Epithelial cell of esophagus (primary cell): ENCODE data around the gene CPED1.
"Not testable (repeated sequence)": the region's sequence is repeated elsewhere in the genome, so short reads cannot be mapped to it uniquely, and the experiment has no call there.

Experiments
- DNase-seq: peaks from one replicate; pipeline ENCODE4 v3.0.0; 2010; ENCODE audit warnings: low read depth
- H3K4me3 ChIP-seq: 2 replicates; pipeline ENCODE4 v1.5.1; 2011; ENCODE audit warnings: mild to moderate bottlenecking, low read length, control low read depth
- CTCF ChIP-seq: IDR thresholded peaks from 2 replicates; pipeline ENCODE4 v1.5.1; 2011; ENCODE audit warnings: low read depth, mild to moderate bottlenecking, low read length, control low read depth, inconsistent platforms; ENCODE audit not compliant: insufficient read depth; ENCODE audit errors: missing control alignments

Gene CPED1

GRCh38 chr7:121212036-121212435, 223.5 kb downstream of the CPED1 start:
- no peak overlapping the region for H3K4me3 ChIP-seq
- no peak for DNase-seq

DNA sequence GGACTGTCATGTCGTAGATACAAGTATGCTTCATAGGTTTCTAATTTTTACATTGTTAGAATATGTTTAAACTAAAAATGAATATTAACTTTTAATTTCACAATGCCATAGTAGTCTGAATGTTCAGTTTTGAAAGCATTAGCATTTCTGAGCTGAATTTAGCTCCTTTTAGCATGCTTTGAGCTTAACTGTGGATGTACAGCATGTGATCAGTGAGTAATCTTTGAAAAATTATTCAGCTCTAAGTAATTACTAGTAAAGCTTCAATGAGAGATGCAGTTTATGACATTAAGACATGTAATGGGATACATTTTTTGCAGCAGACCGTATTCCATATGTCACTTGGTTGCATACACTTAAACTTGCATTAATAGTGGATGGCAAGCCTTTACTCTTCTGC, 226.1 kb downstream of the CPED1 start:
- H3K4me3 ChIP-seq = no peak overlapping the region
- no peak for DNase-seq
- no peak for TF ChIP-seq CTCF

More at GRCh38 chr7:121212036-121212435, 223.5 kb downstream of the CPED1 start:
- no peak for TF ChIP-seq CTCF

GRCh38 chr7:121219026-121219425, 230.5 kb downstream of the CPED1 start:
- H3K4me3 ChIP-seq = no peak overlapping the region
- no peak for TF ChIP-seq CTCF
- DNase-seq = no peak

DNA sequence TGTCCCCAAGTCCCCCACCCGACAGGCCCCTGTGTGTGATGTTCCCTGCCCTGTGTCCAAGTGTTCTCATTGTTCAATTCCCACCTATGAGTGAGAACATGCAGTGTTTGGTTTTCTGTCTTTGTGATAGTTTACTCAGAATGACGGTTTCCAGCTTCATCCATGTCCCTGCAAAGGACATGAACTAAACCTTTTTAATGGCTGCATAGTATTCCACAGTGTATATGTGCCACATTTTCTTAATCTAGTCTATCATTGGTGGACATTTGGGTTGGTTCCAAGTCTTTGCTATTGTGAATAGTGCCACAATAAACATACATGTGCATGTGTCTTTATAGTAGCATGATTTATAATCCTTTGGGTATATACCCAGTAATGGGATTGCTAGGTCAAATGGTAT, 232.6 kb downstream of the CPED1 start:
- not testable (repeated sequence) for DNase-seq

GRCh38 chr7:121228779-121229178, 240.3 kb downstream of the CPED1 start:
- no peak for TF ChIP-seq CTCF
- no peak overlapping the region for H3K4me3 ChIP-seq
- DNase-seq = no peak

More for the DNA sequence above, 232.6 kb downstream of the CPED1 start:
- H3K4me3 ChIP-seq = not testable (repeated sequence)

GRCh38 chr7:121235201-121235600, 246.7 kb downstream of the CPED1 start:
- H3K4me3 ChIP-seq = no peak overlapping the region
- TF ChIP-seq CTCF = no peak
- no peak for DNase-seq

GRCh38 chr7:121237601-121238000, 249.1 kb downstream of the CPED1 start:
- DNase-seq = no peak

More at GRCh38 chr7:121237601-121238000, 249.1 kb downstream of the CPED1 start:
- no peak overlapping the region for H3K4me3 ChIP-seq
- no peak for TF ChIP-seq CTCF
